ENCODE data around the gene DCHS2. TPM values are rescaled to one million over a fixed set of nuclear protein-coding genes. Genes with fewer than 3 reads are reported as not detected.

Gene DCHS2
- total RNA-seq, 1 donor from 2014 or later = not detected

GRCh38 chr4:154478128-154478527 lies 13.5 kb downstream of the DCHS2 start:
- no peaks in the 10 kb centered on the region for H3K9me3 Mint-ChIP-seq
- no peak for DNase-seq (ENCODE audit: low spot score)
- intact Hi-C loops (cut with micrococcal nuclease) = no loop called here
- H3K4me3 Mint-ChIP-seq = no peak overlapping the region
- peaks cover 5% of the 10 kb centered on the region for H3K27me3 Mint-ChIP-seq (ENCODE audit: insufficient read depth)
- no peak overlapping the region for H3K27ac Mint-ChIP-seq
- H3K36me3 Mint-ChIP-seq (ENCODE audit: low read depth) = no peaks in the 10 kb centered on the region
- no peaks in the 10 kb centered on the region for H3K4me1 Mint-ChIP-seq (ENCODE audit: low read depth)

GRCh38 chr4:154476232-154476631 lies 15.4 kb downstream of the DCHS2 start:
- Mint-ChIP-seq H3K4me1 (ENCODE audit: low read depth) (no peaks in the 10 kb centered on the region), H3K36me3 (ENCODE audit: low read depth) (no peaks in the 10 kb centered on the region), H3K4me3 (no peak overlapping the region), H3K27me3 (ENCODE audit: insufficient read depth) (peaks cover 10% of the 10 kb centered on the region), H3K9me3 (no peaks in the 10 kb centered on the region), H3K27ac (no peak overlapping the region)
- intact Hi-C loops (cut with micrococcal nuclease) = no loop called here
- no peak for DNase-seq (ENCODE audit: low spot score)

- no peak overlapping the region for H3K27ac Mint-ChIP-seq
- intact Hi-C loops (cut with micrococcal nuclease) = no loop called here
These were observed 15.8 kb downstream of the DCHS2 start for GRCh38 chr4:154475820-154476219.

DNA sequence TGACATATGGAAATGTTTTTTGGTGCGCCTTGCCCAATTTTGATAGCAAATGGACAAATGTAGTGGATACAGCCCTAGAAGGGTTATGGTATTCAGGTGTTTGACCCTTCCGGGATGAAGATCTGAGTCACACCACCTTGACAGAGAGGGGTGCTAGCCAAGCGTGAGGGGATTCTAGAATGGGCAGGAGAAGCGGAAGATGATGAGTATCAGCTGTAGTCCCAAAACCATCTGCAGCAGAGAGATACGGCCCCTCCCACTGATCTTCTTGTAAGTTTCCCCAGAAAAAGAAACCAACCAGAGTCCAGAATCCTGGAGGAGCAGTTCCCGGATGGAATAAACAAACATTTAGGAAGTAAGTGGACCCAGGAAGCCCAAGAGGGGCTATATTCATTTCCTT lies 18.1 kb downstream of the DCHS2 start:
- Mint-ChIP-seq H3K36me3 (ENCODE audit: low read depth) (no peaks in the 10 kb centered on the region), H3K4me3 (no peak overlapping the region), H3K27ac (no peak overlapping the region), H3K4me1 (ENCODE audit: low read depth) (no peaks in the 10 kb centered on the region), H3K27me3 (ENCODE audit: insufficient read depth) (peaks cover 12% of the 10 kb centered on the region), H3K9me3 (no peaks in the 10 kb centered on the region)
- intact Hi-C loops (cut with micrococcal nuclease) = no loop called here
- no peak for DNase-seq (ENCODE audit: low spot score)

More at GRCh38 chr4:154475820-154476219, 15.8 kb downstream of the DCHS2 start:
- Mint-ChIP-seq H3K9me3 (no peaks in the 10 kb centered on the region), H3K4me3 (no peak overlapping the region), H3K36me3 (ENCODE audit: low read depth) (no peaks in the 10 kb centered on the region), H3K4me1 (ENCODE audit: low read depth) (no peaks in the 10 kb centered on the region), H3K27me3 (ENCODE audit: insufficient read depth) (peaks cover 10% of the 10 kb centered on the region)
- no peak for DNase-seq (ENCODE audit: low spot score)

- intact Hi-C loops (cut with micrococcal nuclease) = no loop called here
- no peak overlapping the region for H3K27ac Mint-ChIP-seq
- H3K9me3 Mint-ChIP-seq = no peaks in the 10 kb centered on the region
- H3K27me3 Mint-ChIP-seq (ENCODE audit: insufficient read depth) = peaks cover 12% of the 10 kb centered on the region
- H3K36me3 Mint-ChIP-seq (ENCODE audit: low read depth) = no peaks in the 10 kb centered on the region
- no peak for DNase-seq (ENCODE audit: low spot score)
- no peaks in the 10 kb centered on the region for H3K4me1 Mint-ChIP-seq (ENCODE audit: low read depth)
- H3K4me3 Mint-ChIP-seq = no peak overlapping the region
These were observed 18.7 kb downstream of the DCHS2 start for GRCh38 chr4:154472858-154473257.

GRCh38 chr4:154471526-154472331 lies 19.9 kb downstream of the DCHS2 start:
- no peaks in the 10 kb centered on the region for H3K9me3 Mint-ChIP-seq
- H3K36me3 Mint-ChIP-seq (ENCODE audit: low read depth) = no peaks in the 10 kb centered on the region
- DNase-seq (ENCODE audit: low spot score) = no peak
- no peaks in the 10 kb centered on the region for H3K4me1 Mint-ChIP-seq (ENCODE audit: low read depth)
- H3K4me3 Mint-ChIP-seq = no peak overlapping the region
- intact Hi-C loops (cut with micrococcal nuclease) = no loop called here
- H3K27me3 Mint-ChIP-seq (ENCODE audit: insufficient read depth) = peaks cover 14% of the 10 kb centered on the region
- no peak overlapping the region for H3K27ac Mint-ChIP-seq

DNA sequence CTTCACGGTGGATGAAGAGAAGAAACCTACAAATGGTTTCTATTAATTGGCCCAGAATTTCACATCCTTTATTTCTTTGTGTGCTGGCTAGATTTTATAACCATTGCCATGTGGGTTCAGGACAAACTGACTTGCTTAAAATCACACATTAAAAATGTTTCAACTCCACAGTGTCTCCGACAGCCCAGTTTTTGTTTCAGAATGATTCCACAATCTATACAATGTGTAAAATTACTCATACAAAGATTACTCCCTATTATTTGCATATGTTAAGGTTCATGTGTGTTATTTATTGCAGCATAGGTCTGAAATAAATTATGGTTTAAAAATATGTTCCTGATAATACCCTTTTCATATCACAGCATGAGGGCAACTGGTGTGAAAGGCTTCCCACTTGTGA lies 20.6 kb downstream of the DCHS2 start:
- no peak overlapping the region for H3K27ac Mint-ChIP-seq
- no peaks in the 10 kb centered on the region for H3K36me3 Mint-ChIP-seq (ENCODE audit: low read depth)
- no peak for DNase-seq (ENCODE audit: low spot score)
- no peaks in the 10 kb centered on the region for H3K4me1 Mint-ChIP-seq (ENCODE audit: low read depth)
- H3K9me3 Mint-ChIP-seq = no peaks in the 10 kb centered on the region
- peaks cover 19% of the 10 kb centered on the region for H3K27me3 Mint-ChIP-seq (ENCODE audit: insufficient read depth)
- intact Hi-C loops (cut with micrococcal nuclease) = no loop called here
- H3K4me3 Mint-ChIP-seq = no peak overlapping the region

DNA sequence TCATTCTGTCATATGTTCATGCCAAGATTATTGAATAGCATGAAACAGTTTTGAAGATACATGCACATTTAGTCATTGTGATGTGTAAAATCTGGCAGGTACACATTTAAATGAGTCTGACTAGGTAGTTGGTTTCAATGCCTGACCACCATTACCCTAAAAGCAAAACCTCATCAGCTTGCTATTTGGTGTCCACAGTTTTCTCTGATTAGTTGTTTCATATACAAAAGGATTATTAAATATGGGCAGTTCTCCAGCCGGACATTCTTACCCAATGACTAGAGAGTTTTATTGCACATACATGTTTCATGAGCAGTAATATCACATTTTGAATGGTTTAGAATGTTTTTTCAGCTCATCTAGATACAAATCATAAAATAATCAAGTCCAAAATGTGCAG lies 23.7 kb downstream of the DCHS2 start:
- DNase-seq (ENCODE audit: low spot score) = no peak
- H3K27ac Mint-ChIP-seq = no peak overlapping the region
- no peaks in the 10 kb centered on the region for H3K9me3 Mint-ChIP-seq
- intact Hi-C loops (cut with micrococcal nuclease) = no loop called here
- no peak overlapping the region for H3K4me3 Mint-ChIP-seq
- H3K36me3 Mint-ChIP-seq (ENCODE audit: low read depth) = no peaks in the 10 kb centered on the region
- no peaks in the 10 kb centered on the region for H3K4me1 Mint-ChIP-seq (ENCODE audit: low read depth)
- peaks cover 16% of the 10 kb centered on the region for H3K27me3 Mint-ChIP-seq (ENCODE audit: insufficient read depth)

DNA sequence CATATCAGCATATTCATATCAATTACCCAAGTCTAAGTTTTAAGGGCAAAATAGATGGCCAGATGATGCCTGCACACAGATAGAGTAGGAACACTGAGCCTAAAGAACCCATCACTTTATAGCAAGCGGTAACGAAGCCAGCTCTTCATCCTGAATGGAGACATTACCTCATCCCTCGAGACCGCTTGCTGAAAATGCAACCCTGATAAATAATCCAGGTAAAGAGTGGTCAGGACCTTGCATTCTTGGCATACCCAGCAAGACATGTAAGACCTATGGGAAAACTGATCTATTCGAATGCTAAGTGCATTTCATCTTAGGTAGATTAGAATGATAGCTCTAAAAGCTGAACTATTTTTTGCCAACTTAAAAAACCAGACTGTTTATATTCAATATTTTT lies 25.3 kb downstream of the DCHS2 start:
- Mint-ChIP-seq H3K4me3 (no peak overlapping the region), H3K9me3 (no peaks in the 10 kb centered on the region), H3K36me3 (ENCODE audit: low read depth) (no peaks in the 10 kb centered on the region), H3K27me3 (ENCODE audit: insufficient read depth) (peaks cover 12% of the 10 kb centered on the region), H3K4me1 (ENCODE audit: low read depth) (no peaks in the 10 kb centered on the region), H3K27ac (no peak overlapping the region)
- intact Hi-C loops (cut with micrococcal nuclease) = no loop called here
- no peak for DNase-seq (ENCODE audit: low spot score)

GRCh38 chr4:154465085-154465484 lies 26.5 kb downstream of the DCHS2 start:
- no peak for DNase-seq (ENCODE audit: low spot score)
- H3K4me3 Mint-ChIP-seq = no peak overlapping the region
- H3K27ac Mint-ChIP-seq = no peak overlapping the region
- H3K36me3 Mint-ChIP-seq (ENCODE audit: low read depth) = no peaks in the 10 kb centered on the region
- H3K4me1 Mint-ChIP-seq (ENCODE audit: low read depth) = no peaks in the 10 kb centered on the region
- peaks cover 12% of the 10 kb centered on the region for H3K27me3 Mint-ChIP-seq (ENCODE audit: insufficient read depth)
- intact Hi-C loops (cut with micrococcal nuclease) = no loop called here
- no peaks in the 10 kb centered on the region for H3K9me3 Mint-ChIP-seq

DNA sequence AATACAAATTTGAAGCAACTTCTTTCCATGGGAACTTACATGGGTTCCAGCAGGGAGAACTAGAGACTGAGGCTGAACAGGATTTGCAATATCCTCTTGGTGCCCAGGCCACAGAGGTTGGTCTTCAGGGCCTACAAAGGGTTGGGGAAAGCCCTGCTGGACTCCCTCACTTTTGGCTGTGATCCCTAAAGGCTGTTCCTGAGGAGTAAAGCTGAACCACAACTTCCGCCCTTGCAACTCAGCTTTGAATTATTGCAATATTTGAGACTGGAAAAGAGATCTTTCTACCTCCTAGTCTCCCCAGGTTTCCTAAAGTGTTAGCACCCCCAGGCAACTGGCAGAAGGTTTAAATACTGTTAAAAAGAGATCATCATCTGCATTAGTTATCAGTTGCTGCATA lies 26.9 kb downstream of the DCHS2 start:
- no peaks in the 10 kb centered on the region for H3K4me1 Mint-ChIP-seq (ENCODE audit: low read depth)
- intact Hi-C loops (cut with micrococcal nuclease) = no loop called here
- no peaks in the 10 kb centered on the region for H3K9me3 Mint-ChIP-seq
- DNase-seq (ENCODE audit: low spot score) = no peak
- H3K36me3 Mint-ChIP-seq (ENCODE audit: low read depth) = no peaks in the 10 kb centered on the region
- no peak overlapping the region for H3K27ac Mint-ChIP-seq
- H3K4me3 Mint-ChIP-seq = no peak overlapping the region
- H3K27me3 Mint-ChIP-seq (ENCODE audit: insufficient read depth) = peaks cover 12% of the 10 kb centered on the region

DNA sequence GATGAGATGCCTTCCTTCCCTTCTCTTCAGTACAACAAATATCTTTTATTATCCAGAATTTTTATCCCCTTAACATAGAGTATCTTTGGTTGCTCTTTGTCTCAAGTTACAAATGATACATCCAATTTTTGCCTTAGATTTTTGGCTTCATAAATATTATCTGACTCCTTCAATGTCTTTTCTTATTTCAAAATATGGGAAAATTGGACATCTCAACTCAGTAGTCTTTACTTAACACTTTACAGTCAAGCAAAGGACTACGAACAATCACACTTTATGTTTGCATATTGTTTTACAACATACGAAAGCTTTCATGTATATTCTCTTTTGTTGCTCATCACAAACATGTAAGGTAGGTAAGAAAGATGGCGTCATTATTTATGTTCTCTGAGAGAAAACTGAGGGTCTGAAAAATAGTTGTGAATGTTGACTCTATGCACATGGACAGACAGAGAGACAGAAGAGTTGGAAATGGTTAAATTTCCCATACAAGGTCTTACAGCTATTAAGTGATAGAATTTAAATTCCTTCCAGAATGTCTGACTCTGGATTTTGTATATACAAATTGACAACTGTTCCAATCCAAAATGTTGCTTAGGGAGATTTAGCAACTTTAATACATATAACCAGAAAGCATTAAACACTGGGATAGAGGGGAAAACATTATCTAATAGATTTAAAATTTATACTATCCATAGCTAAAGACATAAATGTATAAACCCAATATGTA lies 29.4 kb downstream of the DCHS2 start:
- Mint-ChIP-seq H3K4me3 (no peak overlapping the region), H3K9me3 (no peaks in the 10 kb centered on the region), H3K27ac (no peak overlapping the region), H3K27me3 (ENCODE audit: insufficient read depth) (peaks cover 14% of the 10 kb centered on the region), H3K4me1 (ENCODE audit: low read depth) (no peaks in the 10 kb centered on the region), H3K36me3 (ENCODE audit: low read depth) (no peaks in the 10 kb centered on the region)
- DNase-seq (ENCODE audit: low spot score) = no peak
- intact Hi-C loops (cut with micrococcal nuclease) = no loop called here

DNA sequence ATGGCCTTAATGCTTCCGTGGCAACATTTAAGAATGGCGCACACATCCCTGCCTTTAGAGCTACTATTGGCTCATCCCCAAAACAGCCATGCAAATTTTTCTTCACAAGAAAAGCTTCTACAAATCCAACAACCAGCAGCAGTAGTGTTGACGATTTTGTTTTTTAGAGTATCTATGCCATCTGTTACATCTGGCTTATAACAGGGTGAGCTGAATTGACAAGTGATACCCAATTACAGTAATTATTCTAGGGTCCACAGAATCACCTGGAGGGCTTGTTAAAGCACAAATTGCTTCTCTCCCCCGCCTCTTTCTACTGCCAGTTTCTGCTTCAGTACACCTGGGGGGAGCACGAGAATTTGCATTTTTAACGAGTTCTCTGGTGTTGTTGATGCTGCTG lies 34.1 kb downstream of the DCHS2 start:
- H3K27me3 Mint-ChIP-seq (ENCODE audit: insufficient read depth) = peaks cover 10% of the 10 kb centered on the region
- no peak overlapping the region for H3K27ac Mint-ChIP-seq
- H3K36me3 Mint-ChIP-seq (ENCODE audit: low read depth) = no peaks in the 10 kb centered on the region
- intact Hi-C loops (cut with micrococcal nuclease) = no loop called here
- H3K4me3 Mint-ChIP-seq = no peak overlapping the region
- no peak for DNase-seq (ENCODE audit: low spot score)
- no peaks in the 10 kb centered on the region for H3K4me1 Mint-ChIP-seq (ENCODE audit: low read depth)
- peaks cover 3% of the 10 kb centered on the region for H3K9me3 Mint-ChIP-seq
